Kidney epithelial cell (primary cell): Measurements from ENCODE around the gene PDPN. TPM values are rescaled to one million over a fixed set of nuclear protein-coding genes. Genes with fewer than 3 reads are reported as not detected.

Experiments
- DNase-seq: peaks from one replicate; pipeline ENCODE4 v3.0.0-alpha.2; 2010; ENCODE audit warnings: low read depth
- H3K27me3 ChIP-seq: 2 replicates; pipeline ENCODE4 v1.6.0; 2011; ENCODE audit warnings: low read length; ENCODE audit not compliant: control insufficient read depth, insufficient read depth
- H3K36me3 ChIP-seq: 2 replicates; pipeline ENCODE4 v1.5.1; 2011; ENCODE audit warnings: low read length; ENCODE audit not compliant: control insufficient read depth, insufficient read depth
- H3K4me3 ChIP-seq: 2 replicates; pipeline ENCODE4 v1.5.1; 2011; ENCODE audit warnings: low read depth, mild to moderate bottlenecking, control low read depth, low read length
- CTCF ChIP-seq: IDR thresholded peaks from 2 replicates; pipeline ENCODE4 v1.5.1; 2011; ENCODE audit warnings: mild to moderate bottlenecking, moderate library complexity, low read length, control low read depth, inconsistent platforms; ENCODE audit not compliant: insufficient read depth, poor library complexity, severe bottlenecking
- total RNA-seq: library from RNA; depleted of rRNA; stranded (reverse); fragments of >200 nt; gene quantifications from 2 replicates; pipeline ENCODE4 v1.2.3, GENCODE V29; 2015

Gene PDPN
- total RNA-seq, 1 donor from 2014 or later = 19.2 TPM

GRCh38 chr1:13595411-13595810 lies 11.8 kb downstream of the PDPN start:
- Histone ChIP-seq H3K36me3 (no peaks in the 10 kb centered on the region), H3K4me3 (no peak overlapping the region), H3K27me3 (no peaks in the 10 kb centered on the region)
- DNase-seq = no peak
- no peak for TF ChIP-seq CTCF

GRCh38 chr1:13597166-13597565 lies 13.5 kb downstream of the PDPN start:
- Histone ChIP-seq H3K27me3 (no peaks in the 10 kb centered on the region), H3K36me3 (no peaks in the 10 kb centered on the region), H3K4me3 (no peak overlapping the region)
- no peak for TF ChIP-seq CTCF
- no peak for DNase-seq

GRCh38 chr1:13600762-13601453 lies 17.3 kb downstream of the PDPN start:
- DNase-seq = no peak

GRCh38 chr1:13604176-13604575 lies 20.5 kb downstream of the PDPN start:
- Histone ChIP-seq H3K36me3 (no peaks in the 10 kb centered on the region), H3K4me3 (no peak overlapping the region), H3K27me3 (no peaks in the 10 kb centered on the region)
- no peak for TF ChIP-seq CTCF
- no peak for DNase-seq

More at GRCh38 chr1:13600762-13601453, 17.3 kb downstream of the PDPN start:
- no peak for TF ChIP-seq CTCF
- no peaks in the 10 kb centered on the region for H3K36me3 ChIP-seq
- no peak overlapping the region for H3K4me3 ChIP-seq
- H3K27me3 ChIP-seq = no peaks in the 10 kb centered on the region

GRCh38 chr1:13604721-13605120 lies 21.1 kb downstream of the PDPN start:
- Histone ChIP-seq H3K27me3 (no peaks in the 10 kb centered on the region), H3K36me3 (no peaks in the 10 kb centered on the region), H3K4me3 (no peak overlapping the region)
- DNase-seq = no peak
- TF ChIP-seq CTCF = no peak

- no peaks in the 10 kb centered on the region for H3K36me3 ChIP-seq
- no peak overlapping the region for H3K4me3 ChIP-seq
- no peak for DNase-seq
- no peak for TF ChIP-seq CTCF
- H3K27me3 ChIP-seq = no peaks in the 10 kb centered on the region
These were observed 21.5 kb downstream of the PDPN start for GRCh38 chr1:13605159-13605558.
